GM19035 (cell line): ENCODE measurements around the gene UCK2.
A peak's percentile ranks its signal among the peaks of the same experiment; 100 is the strongest.
"Not testable (repeated sequence)": the region's sequence is repeated elsewhere in the genome, so short reads cannot be mapped to it uniquely, and the experiment has no call there.

Experiments
- ATAC-seq: cut with Tn5 transposase; IDR thresholded peaks from one replicate; pipeline ENCODE4 v1.9.1; 2021; ENCODE audit not compliant: unreplicated experiment

UCK2 gene

DNA sequence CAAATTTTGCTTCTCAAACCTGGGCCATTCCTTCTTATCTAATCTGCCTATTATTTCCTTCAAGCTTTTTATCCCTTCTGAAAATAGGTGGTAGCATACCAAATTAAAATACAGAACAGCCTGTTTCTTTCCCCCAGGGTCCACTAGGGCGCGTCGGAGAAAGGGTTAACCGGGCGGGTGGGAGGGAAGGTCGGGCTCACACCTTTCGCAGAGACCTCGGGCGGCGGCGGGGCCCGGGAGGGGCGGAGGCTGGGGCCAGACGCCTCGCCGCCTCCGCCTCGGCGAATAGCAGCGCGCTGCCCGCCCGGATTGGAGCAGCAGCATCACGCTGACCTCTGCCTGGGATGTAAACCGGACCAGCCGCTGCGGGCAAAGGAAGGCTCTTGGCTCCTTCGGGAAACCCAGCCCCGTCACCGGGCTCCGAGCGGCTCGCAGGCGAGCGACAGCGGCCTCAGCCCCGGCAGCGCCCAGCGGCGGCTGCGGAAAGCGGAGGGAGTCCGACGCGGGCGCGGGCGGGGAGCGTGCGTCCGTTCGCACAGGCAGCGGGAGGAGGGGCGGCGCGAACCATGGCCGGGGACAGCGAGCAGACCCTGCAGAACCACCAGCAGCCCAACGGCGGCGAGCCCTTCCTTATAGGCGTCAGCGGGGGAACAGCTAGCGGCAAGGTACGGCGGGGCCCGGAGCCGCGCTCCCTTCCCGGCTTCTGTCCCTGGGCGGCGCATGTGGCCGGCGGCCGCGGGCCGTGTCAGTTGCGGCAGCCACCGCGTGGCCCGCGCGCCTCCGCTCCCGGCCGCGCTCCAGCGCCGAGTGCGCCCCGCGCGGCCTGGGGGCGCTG, at the start of gene UCK2:
Gene UCK2 (plus strand): TSS at position 347 of the 835 bp plus-strand sequence. CDS start 220 bp downstream, at position 567.
- ATAC-seq, result peak; percentile 74

DNA sequence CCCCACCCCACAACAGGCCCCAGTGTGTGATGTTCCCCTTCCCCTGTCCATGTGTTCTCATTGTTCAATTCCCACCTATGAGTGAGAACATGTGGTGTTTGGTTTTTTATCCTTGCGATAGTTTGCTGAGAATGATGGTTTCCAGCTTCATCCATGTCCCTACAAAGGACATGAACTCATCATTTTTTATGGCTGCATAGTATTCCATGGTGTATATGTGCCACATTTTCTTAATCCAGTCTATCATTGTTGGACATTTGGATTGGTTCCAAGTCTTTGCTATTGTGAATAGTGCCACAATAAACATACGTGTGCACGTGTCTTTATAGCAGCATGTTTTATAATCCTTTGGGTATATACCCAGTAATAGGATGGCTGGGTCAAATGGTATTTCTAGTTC, 49.2 kb upstream of the UCK2 start:
- ATAC-seq, result not testable (repeated sequence)

DNA sequence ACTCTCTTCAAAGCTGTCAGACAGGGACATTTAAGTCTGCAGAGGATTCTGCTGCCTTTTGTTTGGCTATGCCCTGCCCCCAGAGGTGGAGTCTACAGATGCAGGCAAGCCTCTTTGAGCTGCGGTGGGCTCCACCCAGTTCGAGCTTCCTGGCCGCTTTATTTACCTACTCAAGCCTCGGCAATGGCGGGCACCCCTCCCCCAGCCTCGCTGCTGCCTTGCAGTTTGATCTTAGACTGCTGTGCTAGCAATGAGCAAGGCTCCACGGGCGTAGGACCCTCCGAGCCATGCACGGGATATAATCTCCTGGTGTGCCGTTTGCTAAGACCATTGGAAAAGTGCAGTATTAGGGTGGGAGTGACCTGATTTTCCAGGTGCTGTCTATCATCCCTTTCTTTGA, 43.9 kb upstream of the UCK2 start:
- ATAC-seq, result not testable (repeated sequence)

DNA sequence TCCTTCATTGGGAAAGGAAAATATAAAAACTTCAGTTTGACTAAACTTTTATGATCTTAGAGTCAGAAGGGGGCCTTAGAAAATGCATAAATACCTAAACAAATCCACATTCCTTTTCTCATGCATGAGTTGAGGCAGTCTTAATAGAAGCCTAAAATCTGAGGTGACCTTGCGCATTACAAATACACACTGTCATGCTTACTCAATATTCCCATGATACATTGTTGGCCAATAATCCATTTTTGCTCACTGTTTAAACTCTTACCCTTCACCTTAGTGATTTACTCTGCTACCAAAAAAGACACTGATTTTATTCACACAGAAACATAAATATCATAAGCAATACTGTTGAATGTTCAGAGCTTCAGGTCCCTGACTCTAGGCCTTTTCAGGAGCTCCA, 39.7 kb upstream of the UCK2 start:
- ATAC-seq, result no peak

DNA sequence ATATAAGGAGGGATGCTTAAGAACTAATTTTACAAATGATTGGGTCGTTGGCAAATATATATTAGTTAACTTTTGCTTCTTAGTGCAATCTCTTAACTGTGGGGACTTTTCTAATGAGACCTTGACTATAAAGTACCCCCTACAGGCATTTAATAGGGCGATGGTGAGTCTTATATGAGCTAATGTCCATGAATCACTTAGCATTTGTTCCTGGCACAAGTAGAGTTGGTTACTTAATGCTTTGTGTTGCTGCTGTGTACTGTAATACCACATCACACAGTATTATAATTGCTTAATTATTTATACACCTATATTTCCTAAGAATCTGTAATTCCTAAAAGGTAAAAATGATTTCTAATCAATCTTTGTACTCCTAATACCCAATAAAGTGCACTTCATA, 33.5 kb upstream of the UCK2 start:
- ATAC-seq, result no peak

DNA sequence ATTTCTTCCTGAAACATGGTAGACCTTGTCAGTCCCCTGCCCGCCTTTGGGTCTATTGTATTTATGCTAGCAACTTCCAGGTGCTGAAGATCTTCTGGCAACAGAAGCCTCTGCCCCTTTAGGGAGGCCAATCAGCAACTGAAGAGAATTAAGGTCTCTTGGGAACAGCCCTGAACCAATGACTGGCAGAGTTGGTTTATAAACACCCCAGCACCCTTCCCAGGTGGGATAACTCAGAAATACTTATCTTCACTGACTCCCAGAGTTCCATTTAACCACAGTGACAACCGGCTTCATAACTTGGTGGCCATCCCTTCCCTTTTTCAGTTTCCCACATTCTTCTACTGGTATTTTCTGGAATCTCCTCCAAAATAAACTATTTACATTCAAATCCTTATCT, 31.5 kb upstream of the UCK2 start:
- no peak for ATAC-seq

DNA sequence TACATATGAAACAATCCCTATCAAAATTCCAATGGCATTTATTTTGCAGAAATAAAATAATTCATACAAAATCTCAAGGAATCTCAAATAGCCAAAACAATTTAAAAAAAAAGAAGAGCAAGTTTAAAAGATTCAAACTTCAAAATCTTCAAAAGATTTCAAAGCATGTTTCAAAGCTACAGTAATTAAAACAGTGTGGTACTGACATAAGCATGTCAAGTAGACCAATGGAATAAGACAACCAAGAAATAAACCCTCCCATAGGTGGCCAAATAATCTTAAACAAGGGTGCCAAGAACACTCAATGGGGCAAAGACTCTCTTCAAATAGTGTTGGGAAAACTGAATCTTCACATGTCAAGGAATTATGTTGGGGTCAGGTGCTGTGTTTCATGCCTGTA, 28.0 kb upstream of the UCK2 start:
- no peak for ATAC-seq

DNA sequence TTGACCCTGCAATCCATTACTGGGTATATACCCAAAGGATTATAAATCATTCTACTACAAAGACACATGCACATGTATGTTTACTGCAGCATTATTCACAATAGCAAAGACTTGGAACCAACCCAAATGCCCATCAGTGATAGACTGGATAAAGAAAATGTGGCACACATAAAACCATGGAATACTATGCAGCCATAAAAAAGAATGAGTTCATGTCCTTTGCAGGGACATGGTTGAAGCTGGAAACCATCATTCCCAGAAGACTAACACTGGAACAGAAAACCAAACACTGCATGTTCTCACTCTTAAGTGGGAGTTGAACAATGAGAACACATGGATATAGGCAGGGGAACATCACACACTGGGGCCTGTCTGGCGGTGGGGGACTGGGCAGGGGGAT, 22.9 kb upstream of the UCK2 start:
- not testable (repeated sequence) for ATAC-seq

DNA sequence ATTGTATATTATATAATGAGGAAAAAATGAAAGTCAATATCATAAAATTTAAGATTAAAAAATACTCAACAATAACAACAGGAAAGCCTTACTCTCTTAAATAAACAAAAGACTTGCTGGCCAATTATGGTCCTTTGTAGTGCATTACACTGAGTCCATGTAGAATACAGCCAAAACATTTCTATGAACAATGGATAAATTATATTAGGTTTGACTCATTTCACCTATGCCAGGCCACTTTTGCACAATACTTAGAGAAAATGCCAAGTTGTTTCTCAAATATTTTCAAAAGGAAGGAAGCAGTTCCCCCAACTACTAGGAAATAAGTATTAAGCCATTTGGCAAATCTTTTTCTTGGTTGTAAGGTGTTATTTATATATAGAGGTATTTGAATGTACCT, 19.8 kb upstream of the UCK2 start:
- no peak for ATAC-seq

DNA sequence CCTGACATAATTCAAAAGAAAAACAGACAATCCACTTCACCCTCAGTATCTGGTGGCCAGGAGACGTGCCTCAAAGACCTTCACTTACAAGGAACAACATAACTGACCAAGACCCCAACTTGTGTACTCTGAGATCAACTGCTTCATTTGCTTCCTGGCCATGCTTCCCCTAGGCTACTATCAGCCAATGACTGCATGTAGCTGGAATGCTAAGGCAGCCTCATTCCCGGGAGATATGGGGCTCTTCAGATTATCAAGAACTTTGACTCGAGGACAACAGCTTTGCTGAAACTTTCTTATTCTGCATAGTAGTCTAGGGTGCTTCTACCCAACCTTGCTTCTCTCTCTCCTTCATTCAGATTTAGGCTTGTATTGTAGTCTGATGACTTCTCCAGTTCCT, 11.7 kb upstream of the UCK2 start:
- ATAC-seq, result no peak

DNA sequence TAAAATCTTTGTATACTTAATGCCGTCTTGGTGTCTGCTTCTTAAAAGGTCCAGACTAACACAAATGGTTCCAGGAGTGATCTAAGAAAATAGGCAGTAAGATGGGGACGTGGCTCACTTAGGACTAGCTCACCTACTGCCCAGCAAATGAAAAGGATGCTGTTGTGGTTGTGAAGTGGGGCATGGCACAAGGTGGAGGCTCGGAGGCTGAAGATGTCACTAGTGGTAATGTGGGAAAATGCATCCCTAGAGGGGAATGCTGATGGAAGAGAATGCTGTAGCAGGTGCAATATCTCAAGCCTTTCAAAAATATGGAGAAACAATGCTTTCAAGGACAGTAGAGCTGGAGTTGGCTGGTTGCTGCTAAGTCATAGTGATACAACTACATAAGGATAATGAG, 11.3 kb upstream of the UCK2 start:
- ATAC-seq, result no peak

DNA sequence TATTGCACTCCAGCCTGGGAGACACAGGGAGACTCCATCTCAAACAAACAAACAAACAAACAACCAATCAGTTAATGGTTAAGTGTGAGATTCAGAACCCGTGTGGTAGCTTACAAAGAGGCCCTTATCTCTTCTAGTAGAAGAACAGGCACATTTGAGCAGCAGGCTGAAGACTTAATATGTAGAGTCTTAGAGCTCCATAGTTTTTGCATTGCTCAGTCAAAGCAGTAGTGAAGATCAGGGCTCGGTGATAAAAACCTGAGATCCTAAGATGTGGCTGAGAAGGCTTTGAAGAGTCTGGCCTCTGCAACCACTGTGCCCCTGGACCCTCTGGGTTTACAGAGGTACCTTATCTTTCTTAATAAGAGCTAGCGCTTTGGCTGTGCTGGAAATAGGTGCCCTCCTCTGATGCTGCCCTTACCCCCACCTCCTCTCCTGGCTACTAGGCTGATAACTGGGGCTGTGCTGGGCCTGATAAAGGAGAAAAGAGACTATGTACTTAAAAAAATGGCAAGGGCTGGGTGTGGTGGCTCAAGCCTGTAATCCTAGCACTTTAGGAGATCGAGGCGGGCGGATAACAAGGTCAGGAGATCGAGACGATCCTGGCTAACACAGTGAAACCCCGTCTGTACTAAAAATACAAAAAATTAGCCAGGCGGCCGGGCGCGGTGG, 10.5 kb upstream of the UCK2 start:
- ATAC-seq, result no peak

DNA sequence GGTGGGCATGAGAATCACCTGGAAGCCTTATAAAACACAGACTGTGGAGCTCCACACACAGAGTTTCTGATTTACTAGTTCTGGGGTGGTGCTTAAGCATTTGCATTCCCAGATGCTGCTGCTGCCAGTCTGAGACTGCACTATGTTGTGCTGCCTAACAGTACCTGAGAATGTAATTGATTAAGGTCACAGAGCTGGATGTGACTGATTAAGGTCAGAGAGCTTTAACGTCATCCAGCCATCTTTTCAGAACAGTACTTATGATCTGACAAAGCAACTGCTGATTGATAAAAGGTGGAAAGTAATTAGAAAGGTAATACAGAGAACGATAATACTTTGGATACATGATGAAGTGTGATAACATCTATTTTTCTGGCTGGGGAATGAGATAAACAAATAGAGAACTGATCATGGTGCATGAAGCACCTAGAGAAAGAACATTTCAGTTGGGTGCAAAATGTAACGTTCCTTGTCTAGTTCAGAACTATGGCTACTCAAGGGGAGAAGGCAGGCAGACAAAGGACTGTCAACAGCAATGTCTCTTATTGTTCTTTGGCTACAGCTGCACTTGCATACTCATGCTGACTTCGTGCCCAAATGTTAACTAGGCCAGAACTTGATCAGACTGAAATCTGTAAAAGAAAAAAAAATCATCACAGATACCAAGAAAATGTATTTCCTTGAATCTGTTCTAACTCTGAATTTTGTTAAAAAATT, 3.7 kb upstream of the UCK2 start:
- no peak for ATAC-seq

DNA sequence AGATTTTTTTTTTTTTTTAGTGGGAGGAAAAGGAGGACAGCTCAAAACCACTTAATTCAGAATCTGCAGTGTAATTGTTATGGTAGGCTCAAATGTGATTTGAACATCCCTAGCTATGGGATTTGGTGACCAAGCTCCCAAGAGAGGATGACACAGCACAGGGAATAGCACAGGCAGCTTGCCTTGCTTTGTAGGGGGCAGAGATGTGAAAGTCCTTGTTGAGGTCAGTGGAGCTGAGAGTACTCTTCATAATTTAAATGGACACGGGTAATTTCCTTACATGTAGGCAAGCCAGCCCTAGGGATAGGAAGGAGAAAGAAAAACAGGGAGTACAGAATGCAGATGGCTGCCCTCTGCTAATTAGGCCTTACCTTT, 3.2 kb upstream of the UCK2 start:
- ATAC-seq, result no peak

DNA sequence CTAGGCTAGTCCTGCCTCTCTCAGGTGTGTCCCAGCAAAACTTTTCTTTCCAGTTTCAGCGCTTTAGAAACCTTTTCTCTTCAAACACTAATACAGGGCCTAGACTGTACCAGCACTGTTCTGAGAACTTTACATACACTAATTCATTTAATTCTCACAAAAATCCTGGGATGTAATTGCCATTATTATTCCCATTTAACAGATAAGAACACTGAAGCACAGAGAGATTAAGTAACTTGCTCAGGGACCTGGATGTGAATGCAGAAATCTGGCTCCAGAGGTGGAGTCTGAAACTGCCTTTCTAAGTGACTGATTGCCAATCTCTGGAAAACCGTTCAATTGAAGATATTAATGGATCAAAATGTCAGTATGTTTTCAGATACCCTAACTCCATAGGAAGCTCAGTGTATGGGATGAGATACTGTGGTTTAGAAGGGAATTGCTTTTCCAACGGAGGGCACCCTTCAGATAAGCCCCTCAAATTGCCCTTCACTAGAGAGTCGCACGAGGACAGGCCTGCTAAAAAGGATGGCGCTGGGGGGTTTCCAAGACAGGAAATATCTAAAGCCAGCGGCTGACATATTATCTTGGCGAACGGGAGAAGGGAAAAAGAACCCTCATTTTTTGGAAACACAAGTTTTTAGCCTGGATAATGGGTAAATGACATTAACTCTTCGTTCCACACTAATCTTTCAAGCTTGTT, 698 bp upstream of the UCK2 start:
- no peak for ATAC-seq

DNA sequence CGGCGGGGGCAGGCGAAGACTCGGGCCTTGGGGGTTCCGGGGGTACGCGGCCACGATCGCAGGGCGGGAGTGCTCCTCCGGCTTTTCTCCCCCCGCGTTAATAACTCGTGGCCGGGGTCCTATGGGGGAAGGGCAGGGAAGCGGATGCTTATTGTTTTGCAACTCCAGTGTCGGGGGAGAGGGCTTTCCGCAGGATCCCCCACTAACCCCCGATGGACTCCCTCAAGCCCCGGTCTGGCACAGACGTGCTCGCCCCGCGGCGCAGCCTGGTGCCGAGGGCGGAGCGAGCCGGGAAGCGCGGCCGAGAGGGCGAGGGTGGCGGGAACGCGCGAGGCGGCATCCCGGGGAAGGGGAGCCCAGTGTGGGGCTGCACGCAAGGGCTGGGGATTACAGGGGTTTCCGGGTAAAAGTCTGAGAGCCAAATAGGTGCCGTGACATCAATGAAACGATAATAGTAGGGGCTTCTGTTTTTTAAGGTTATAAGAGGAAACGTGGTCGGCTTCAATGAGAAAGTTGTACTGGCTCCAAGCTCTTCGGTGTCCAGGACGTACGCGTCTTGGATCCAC, 772 bp downstream of the UCK2 start:
- peak; percentile 39 for ATAC-seq

DNA sequence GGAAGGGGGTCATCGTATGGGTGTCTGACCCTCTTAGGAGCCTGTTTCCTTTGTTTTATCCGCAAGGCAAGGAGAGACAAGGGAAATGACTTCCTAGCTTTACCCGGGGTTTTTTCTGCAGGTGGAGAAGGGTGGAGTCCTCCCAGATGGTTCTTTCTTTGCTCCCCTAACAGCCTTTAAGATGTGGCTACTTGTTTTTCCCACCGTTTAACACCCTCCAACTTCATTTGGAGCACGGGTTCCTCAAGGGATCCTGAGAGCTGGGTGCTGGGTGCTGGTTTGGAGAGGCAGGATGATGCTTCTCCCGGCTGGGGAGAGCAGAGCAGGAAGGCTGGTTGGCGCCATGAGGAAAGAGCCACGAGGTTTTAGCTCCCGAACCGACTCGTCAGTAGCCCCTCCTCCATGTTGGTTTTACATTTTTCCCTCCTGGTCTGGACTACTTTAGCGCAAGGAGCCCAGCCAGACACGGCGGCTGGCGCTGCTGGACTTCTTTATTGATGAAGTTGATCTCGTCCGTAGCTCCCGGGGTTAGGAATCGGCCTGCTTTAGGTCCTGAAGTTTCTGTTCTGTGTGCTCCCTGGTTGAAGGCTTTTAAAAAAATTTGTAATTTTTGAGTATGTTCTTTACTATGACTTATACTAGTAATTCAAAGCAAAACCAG, 1.4 kb downstream of the UCK2 start:
- ATAC-seq, result peak; percentile 3

DNA sequence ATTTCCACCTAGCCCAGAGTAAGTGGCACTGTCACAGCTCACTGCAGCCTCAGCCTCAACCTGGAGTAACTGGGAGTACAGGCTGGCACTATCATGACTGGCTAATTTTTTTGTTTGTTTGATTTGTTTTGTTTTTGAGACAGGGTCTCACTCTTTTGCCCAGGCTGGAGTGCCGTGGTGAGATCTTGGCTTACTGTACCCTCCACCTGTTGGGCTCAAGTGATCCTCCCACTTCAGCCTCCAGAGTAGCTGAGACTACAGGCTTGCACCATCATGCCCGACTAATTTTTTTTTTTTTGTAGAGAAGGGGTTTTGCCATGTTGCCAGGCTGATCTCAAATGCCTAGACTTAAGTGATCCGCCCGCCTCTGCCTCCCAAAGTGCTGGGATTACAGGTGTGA, 2.5 kb downstream of the UCK2 start:
- ATAC-seq, result no peak

DNA sequence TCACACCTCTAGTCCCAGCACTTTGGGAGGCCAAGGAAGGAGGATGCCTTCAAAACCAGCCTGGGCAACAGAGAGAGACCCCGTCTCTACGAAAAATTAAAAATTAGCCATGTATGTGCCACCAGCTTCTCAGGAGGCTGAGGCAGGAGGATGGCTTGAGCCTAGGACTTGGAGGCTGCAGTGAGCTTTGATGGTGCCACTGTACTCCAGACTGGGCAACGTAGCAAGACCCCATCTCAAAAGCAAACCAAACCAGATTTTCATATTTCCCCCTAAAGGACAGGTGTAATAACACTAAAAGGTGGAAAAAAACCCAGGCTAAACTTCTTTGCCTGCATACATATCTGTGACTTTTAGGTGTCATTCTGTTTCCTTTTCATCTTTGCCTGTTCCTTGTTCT, 3.7 kb downstream of the UCK2 start:
- no peak for ATAC-seq

DNA sequence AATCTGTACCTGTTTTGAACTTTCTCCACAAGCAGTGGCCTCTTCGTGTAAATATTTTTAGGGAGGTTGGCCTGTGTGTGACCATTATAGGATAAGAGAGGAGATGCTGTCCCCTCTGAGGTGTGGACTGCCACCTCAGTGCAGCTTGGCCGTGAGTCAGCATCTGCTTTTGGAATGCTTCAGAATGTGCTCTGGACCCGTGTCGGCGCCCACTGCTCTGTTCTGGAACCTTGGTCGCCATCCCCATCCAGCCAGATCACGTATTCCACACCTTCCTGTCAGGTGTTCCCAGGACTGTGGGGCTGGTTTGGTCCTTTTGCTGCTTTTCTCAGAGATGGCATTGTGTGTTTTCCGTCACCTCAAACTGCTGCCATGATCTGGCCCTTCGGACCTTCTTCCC, 5.5 kb downstream of the UCK2 start:
- ATAC-seq, result no peak

DNA sequence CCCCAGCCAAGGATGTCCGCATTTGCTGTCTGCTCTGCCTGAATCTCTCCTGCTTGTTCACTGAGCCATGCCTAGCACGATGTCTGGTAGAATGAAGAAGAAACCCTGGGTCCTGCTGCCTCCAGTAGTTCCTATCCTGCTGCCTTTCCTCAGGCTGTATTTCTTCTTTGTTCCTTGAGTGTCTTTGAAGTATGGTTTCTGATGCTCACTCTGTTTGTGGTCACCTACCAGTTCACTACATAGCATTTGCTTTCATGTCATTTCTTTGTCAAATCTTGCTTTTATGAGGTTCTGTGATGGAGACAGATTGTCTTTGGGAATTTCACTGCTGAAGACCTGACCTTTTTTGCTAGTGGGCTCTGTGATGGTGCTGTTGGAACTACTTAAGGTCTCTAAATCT, 5.9 kb downstream of the UCK2 start:
- ATAC-seq, result no peak
